Type B pancreatic cell (in vitro differentiated cells): ENCODE measurements around the gene EBF3. TPM values are rescaled to one million over a fixed set of nuclear protein-coding genes. Genes with fewer than 3 reads are reported as not detected.

Source experiments
- DNase-seq: peaks from one replicate; pipeline ENCODE4 v3.0.0; 2021; ENCODE audit warnings: mixed read lengths; ENCODE audit not compliant: unreplicated experiment; ENCODE audit errors: extremely low spot score
- H3K27ac Mint-ChIP-seq: 2 replicates; pipeline ENCODE4 v1.8.0; 2021; ENCODE audit warnings: mild to moderate bottlenecking, mixed read lengths
- H3K27me3 Mint-ChIP-seq: 2 replicates; pipeline ENCODE4 v1.8.0; 2021; ENCODE audit warnings: mixed read lengths
- H3K36me3 Mint-ChIP-seq: 2 replicates; pipeline ENCODE4 v1.8.0; 2021; ENCODE audit warnings: mixed read lengths
- H3K4me1 Mint-ChIP-seq: one replicate; pipeline ENCODE4 v1.8.0; 2021; ENCODE audit warnings: mixed read lengths; ENCODE audit not compliant: unreplicated experiment
- H3K4me3 Mint-ChIP-seq: 2 replicates; pipeline ENCODE4 v1.8.0; 2021; ENCODE audit warnings: mild to moderate bottlenecking, mixed read lengths
- H3K9me3 Mint-ChIP-seq: 2 replicates; pipeline ENCODE4 v1.8.0; 2021; ENCODE audit warnings: mixed read lengths
- total RNA-seq: library from RNA; stranded (reverse); gene quantifications from 2 replicates; pipeline ENCODE4 v1.2.1, GENCODE V29; 2021; ENCODE audit warnings: low replicate concordance
- TF ChIP-seq, protein P1 (sequence below): fragments of 200-600 bp; sonication (generic); conservative IDR thresholded peaks from 2 replicates; pipeline ENCODE4 v1.5.0; 2021; ENCODE audit warnings: antibody characterized with exemption, mild to moderate bottlenecking

EBF3 gene
- total RNA-seq, 1 donor from 2014 or later, result 26.1 TPM

GRCh38 chr10:129940617-129941198, 23.4 kb downstream of the EBF3 start:
- peaks cover 9% of the 10 kb centered on the region for H3K4me1 Mint-ChIP-seq
- TF ChIP-seq, protein P1, sequence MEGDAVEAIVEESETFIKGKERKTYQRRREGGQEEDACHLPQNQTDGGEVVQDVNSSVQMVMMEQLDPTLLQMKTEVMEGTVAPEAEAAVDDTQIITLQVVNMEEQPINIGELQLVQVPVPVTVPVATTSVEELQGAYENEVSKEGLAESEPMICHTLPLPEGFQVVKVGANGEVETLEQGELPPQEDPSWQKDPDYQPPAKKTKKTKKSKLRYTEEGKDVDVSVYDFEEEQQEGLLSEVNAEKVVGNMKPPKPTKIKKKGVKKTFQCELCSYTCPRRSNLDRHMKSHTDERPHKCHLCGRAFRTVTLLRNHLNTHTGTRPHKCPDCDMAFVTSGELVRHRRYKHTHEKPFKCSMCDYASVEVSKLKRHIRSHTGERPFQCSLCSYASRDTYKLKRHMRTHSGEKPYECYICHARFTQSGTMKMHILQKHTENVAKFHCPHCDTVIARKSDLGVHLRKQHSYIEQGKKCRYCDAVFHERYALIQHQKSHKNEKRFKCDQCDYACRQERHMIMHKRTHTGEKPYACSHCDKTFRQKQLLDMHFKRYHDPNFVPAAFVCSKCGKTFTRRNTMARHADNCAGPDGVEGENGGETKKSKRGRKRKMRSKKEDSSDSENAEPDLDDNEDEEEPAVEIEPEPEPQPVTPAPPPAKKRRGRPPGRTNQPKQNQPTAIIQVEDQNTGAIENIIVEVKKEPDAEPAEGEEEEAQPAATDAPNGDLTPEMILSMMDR, result no peak
- peaks cover 38% of the 10 kb centered on the region for H3K27me3 Mint-ChIP-seq
- no peak overlapping the region for H3K4me3 Mint-ChIP-seq
- H3K36me3 Mint-ChIP-seq, result no peaks in the 10 kb centered on the region
- H3K9me3 Mint-ChIP-seq, result no peaks in the 10 kb centered on the region
- no peak for DNase-seq
- H3K27ac Mint-ChIP-seq, result no peak overlapping the region

DNA sequence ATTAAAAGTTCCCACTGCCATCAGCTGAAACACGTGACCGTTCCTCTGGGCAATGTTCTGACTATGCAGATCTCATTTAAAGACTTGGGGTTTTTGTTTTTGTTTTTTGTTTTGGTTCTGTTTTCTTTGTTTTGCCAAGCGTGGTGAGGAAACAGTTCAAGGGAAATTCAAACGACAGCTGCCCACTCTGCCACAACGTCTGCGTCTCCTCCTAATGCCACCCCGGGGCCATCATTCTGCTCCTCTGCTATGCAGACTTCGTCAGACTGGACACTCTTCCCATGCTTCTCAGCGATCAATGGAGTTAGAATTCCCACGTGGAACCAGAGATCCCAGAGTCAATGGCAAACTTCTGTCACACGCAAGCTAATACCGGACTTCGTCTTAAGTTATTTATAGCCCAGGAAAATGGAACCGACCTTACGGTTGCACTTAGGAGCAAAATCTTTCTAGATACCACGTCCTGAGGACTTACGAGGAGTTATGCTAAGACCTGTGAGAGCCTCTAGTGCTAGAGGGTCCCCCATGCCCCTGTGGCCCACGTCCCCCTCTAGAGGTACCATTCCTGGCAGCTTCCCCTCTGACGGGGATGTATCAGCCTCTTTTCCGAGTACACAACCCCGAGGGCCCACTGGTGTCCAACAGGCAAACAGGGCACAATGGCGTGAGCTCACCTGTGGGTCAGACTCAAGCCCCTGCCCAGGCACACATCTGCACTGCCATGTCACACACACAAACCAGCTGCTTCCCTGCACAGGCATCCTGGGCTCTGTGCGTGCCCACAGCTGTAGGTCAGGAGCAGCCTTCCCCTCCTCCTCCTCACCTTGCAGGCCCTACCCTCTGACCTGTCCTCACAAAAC, 24.4 kb downstream of the EBF3 start:
- H3K36me3 Mint-ChIP-seq, result no peaks in the 10 kb centered on the region
- TF ChIP-seq, protein P1, result no peak
- DNase-seq, result no peak
- H3K27me3 Mint-ChIP-seq, result peaks cover 31% of the 10 kb centered on the region
- H3K4me3 Mint-ChIP-seq, result no peak overlapping the region
- no peaks in the 10 kb centered on the region for H3K9me3 Mint-ChIP-seq
- peaks cover 4% of the 10 kb centered on the region for H3K4me1 Mint-ChIP-seq
- H3K27ac Mint-ChIP-seq, result no peak overlapping the region

GRCh38 chr10:129938460-129938859, 25.6 kb downstream of the EBF3 start:
- Mint-ChIP-seq H3K36me3 (no peaks in the 10 kb centered on the region), H3K27me3 (peaks cover 22% of the 10 kb centered on the region), H3K4me3 (no peak overlapping the region), H3K9me3 (no peaks in the 10 kb centered on the region), H3K27ac (no peak overlapping the region), H3K4me1 (peaks cover 4% of the 10 kb centered on the region)
- no peak for DNase-seq
- TF ChIP-seq, protein P1, result no peak

GRCh38 chr10:129937351-129937751, 26.7 kb downstream of the EBF3 start:
- no peaks in the 10 kb centered on the region for H3K36me3 Mint-ChIP-seq
- H3K27ac Mint-ChIP-seq, result no peak overlapping the region
- TF ChIP-seq, protein P1, result no peak
- H3K9me3 Mint-ChIP-seq, result no peaks in the 10 kb centered on the region
- no peak overlapping the region for H3K4me3 Mint-ChIP-seq
- H3K27me3 Mint-ChIP-seq, result peaks cover 19% of the 10 kb centered on the region
- DNase-seq, result no peak
- peaks cover 2% of the 10 kb centered on the region for H3K4me1 Mint-ChIP-seq

DNA sequence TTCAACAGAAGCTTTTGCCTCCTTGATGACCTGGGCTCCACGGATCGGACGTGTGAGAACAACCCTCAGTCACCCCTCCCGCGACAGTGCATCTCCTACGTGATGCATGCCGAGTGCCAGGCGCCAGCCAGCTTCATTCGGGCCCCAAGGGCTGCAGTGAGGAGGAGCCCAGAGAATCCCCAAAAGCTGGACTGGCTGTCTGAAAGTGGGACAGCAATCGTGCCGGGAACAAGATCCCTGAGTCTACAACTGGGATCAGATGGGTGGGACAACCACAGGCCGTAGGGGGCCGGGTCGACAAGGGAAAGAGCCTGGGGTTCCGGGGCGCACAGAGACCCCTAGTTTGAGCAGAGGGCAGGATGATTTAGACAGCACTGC, 27.2 kb downstream of the EBF3 start:
- no peaks in the 10 kb centered on the region for H3K4me1 Mint-ChIP-seq
- H3K9me3 Mint-ChIP-seq, result no peaks in the 10 kb centered on the region
- H3K4me3 Mint-ChIP-seq, result no peak overlapping the region
- no peak overlapping the region for H3K27ac Mint-ChIP-seq
- TF ChIP-seq, protein P1, result no peak
- H3K27me3 Mint-ChIP-seq, result peaks cover 19% of the 10 kb centered on the region
- DNase-seq, result no peak
- H3K36me3 Mint-ChIP-seq, result no peaks in the 10 kb centered on the region
